NB4 (cell line): ENCODE measurements around the gene RARRES2.

Experiments used
- CTCF ChIP-seq: IDR thresholded peaks from one replicate; pipeline ENCODE4 v1.5.1; 2012; ENCODE audit warnings: low read depth, low read length
- TF ChIP-seq, protein P1 (sequence below): IDR thresholded peaks from 2 replicates; pipeline ENCODE4 v1.6.1; 2011; ENCODE audit warnings: low read depth, low read length

DNA sequence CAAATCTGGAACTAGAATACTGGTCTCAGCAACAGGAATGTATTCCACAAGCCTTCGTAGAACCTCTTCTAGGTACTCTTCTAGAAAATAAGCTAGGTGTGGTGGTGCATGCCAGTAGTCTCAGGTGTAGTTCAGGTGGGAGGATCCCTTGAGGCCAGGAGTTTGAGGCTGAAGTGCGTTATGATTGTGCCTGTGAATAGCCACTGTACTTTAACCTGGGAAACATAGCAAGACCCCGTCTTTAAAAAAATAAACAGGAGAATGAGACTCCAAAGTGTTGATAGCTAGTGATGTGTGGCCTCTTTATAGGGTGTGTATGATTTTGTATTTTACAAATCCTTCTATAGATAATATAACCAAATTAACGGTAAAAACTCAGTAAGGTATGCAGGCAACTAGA lies 36.2 kb upstream of the RARRES2 start:
- no peak for TF ChIP-seq CTCF
- TF ChIP-seq, protein P1, sequence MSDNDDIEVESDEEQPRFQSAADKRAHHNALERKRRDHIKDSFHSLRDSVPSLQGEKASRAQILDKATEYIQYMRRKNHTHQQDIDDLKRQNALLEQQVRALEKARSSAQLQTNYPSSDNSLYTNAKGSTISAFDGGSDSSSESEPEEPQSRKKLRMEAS = no peak
